ENCODE measurements around the gene CCDC107. TPM values are rescaled to one million over a fixed set of nuclear protein-coding genes. Genes with fewer than 3 reads are reported as not detected.
"Not testable (repeated sequence)": the region's sequence is repeated elsewhere in the genome, so short reads cannot be mapped to it uniquely, and the experiment has no call there.

The CCDC107 gene
- total RNA-seq, 1 experiment from 2014 or later, result 34.9 TPM

DNA sequence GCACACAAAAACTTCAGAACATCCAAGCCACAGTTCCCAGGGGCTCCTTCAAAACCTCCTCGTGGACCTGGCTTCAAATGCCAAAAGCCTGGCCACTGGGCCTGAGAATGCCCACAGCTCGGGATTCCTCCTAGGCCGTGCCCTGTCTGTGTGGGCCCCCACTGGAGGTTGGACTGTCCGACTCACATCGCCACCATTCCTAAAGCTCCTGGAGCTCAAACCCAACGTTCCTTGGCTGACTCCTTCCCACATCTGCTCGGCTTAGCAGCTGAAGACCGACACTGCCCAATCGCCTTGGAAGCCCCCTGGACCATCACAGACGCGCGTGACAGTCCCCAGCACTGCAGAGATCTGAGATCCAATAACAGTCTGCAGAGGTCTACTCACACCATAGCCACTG is 15.0 kb upstream of the CCDC107 start:
- DNase-seq, result no peak
- no peak overlapping the region for H3K27ac ChIP-seq (ENCODE audit: low read length)
- H3K79me2 ChIP-seq (ENCODE audit: low read length), result no peaks in the 10 kb centered on the region
- H3F3A ChIP-seq (ENCODE audit: low read length, unreplicated experiment), result no peaks in the 10 kb centered on the region
- TF ChIP-seq EZH2phosphoT487 (IDR thresholded peaks at IDR 0.05; ENCODE audit: borderline replicate concordance, low read length), result no peak
- no peak for TF ChIP-seq EZH2 (IDR thresholded peaks at IDR 0.05; ENCODE audit: low read length, unreplicated experiment)
- TF ChIP-seq, protein P1, sequence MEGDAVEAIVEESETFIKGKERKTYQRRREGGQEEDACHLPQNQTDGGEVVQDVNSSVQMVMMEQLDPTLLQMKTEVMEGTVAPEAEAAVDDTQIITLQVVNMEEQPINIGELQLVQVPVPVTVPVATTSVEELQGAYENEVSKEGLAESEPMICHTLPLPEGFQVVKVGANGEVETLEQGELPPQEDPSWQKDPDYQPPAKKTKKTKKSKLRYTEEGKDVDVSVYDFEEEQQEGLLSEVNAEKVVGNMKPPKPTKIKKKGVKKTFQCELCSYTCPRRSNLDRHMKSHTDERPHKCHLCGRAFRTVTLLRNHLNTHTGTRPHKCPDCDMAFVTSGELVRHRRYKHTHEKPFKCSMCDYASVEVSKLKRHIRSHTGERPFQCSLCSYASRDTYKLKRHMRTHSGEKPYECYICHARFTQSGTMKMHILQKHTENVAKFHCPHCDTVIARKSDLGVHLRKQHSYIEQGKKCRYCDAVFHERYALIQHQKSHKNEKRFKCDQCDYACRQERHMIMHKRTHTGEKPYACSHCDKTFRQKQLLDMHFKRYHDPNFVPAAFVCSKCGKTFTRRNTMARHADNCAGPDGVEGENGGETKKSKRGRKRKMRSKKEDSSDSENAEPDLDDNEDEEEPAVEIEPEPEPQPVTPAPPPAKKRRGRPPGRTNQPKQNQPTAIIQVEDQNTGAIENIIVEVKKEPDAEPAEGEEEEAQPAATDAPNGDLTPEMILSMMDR (conservative IDR thresholded peaks at IDR 0.05; ENCODE audit: low read depth, low read length), result no peak
- H3K36me3 ChIP-seq (ENCODE audit: low read depth, low read length), result no peaks in the 10 kb centered on the region
- H3K9me3 ChIP-seq (ENCODE audit: low read length), result no peaks in the 10 kb centered on the region
- BruUV-seq (replicated peaks), result no TSS peak
- H3K4me2 ChIP-seq (ENCODE audit: low read length), result no peak overlapping the region
- H3K27me3 ChIP-seq (ENCODE audit: low read length), result no peaks in the 10 kb centered on the region
- CTCF ChIA-PET, result no interaction called here
- no peak overlapping the region for H3K9ac ChIP-seq (ENCODE audit: low read length)
- POLR2A ChIA-PET (ENCODE audit: unreplicated experiment), result no interaction called here
- no peaks in the 10 kb centered on the region for H3K9me2 ChIP-seq (replicated peaks; ENCODE audit: low read length)
- no peak overlapping the region for H3K4me3 ChIP-seq (ENCODE audit: low read length)
- peaks cover 5% of the 10 kb centered on the region; the same call in 1 of the 2 replicates for H3K4me1 ChIP-seq (ENCODE audit: insufficient read depth, low read length)
- no peak for ATAC-seq
- H2AFZ ChIP-seq (ENCODE audit: low read length), result no peak overlapping the region
- intact Hi-C loops (cut with micrococcal nuclease), result no loop called here
- H4K20me1 ChIP-seq (ENCODE audit: low read length), result no peaks in the 10 kb centered on the region

DNA sequence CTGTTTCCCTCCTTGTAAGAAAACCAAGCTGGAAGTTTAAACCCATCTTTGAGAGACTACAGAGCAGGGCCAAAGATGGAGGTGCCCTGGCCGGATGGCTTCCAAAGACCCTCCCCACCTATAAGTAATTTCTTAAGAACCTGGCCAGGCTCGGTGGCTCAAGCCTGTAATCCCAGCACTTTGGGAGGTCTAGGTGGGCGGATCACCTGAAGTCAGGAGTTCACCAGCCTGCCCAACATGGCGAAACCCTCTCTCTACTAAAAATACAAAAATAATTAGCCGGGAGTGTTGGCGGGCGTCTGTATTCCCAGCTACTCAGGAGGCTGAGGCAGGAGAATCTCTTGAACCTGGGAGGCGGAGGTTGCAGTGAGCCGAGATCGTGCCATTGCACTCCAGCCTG is 12.4 kb upstream of the CCDC107 start:
- DNase-seq; POLR2A ChIA-PET (ENCODE audit: unreplicated experiment); H4K20me1 ChIP-seq (ENCODE audit: low read length); H3K9me2 ChIP-seq (replicated peaks; ENCODE audit: low read length); ATAC-seq; H3K27me3 ChIP-seq (ENCODE audit: low read length); BruUV-seq (replicated peaks); H3K36me3 ChIP-seq (ENCODE audit: low read depth, low read length); H3K9me3 ChIP-seq (ENCODE audit: low read length); H3K79me2 ChIP-seq (ENCODE audit: low read length); H3F3A ChIP-seq (ENCODE audit: low read length, unreplicated experiment); H3K4me1 ChIP-seq (ENCODE audit: insufficient read depth, low read length); H3K27ac ChIP-seq (ENCODE audit: low read length): not testable (repeated sequence)
- CTCF ChIA-PET, result interaction anchor here (0.7 to 1.0 kb wide), 2 partner anchors 13 to 16 kb away, joined by 3 to 5 read pairs; no protein-coding TSS in a partner anchor
- peak overlapping the region; percentile 66; the same call in 1 of the 2 replicates for H3K9ac ChIP-seq (ENCODE audit: low read length)
- H3K4me3 ChIP-seq (ENCODE audit: low read length), result peak overlapping the region; percentile 90
- intact Hi-C loops (cut with micrococcal nuclease), result loop anchor here (1.0 kb wide), 1 partner anchor 41 kb away; no protein-coding TSS in a partner anchor
- peak overlapping the region; percentile 90 for H3K4me2 ChIP-seq (ENCODE audit: low read length)
- peak overlapping the region; percentile 97; the same call in 1 of the 2 replicates for H2AFZ ChIP-seq (ENCODE audit: low read length)

DNA sequence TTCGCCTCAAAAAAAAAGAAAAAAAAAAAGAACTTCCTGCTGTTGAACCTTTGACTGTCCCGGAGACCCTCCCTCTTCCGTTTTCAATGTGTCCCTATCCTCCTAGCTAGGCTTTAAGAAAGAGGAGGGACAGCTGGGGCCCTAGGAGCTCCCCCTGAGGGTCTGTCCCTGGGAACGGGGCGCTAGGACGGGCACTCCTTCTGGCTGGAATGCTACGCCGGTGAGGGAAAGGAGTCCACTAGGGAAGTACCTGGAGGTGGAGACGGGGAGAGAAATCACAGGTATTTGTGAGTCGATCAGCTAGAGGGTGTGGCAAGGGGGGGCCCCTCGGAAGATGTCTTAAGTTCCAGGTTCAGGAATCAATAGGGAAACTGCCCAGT is 11.9 kb upstream of the CCDC107 start:
- Histone ChIP-seq H3K4me2 (ENCODE audit: low read length) (peak overlapping the region; percentile 90), H3K27me3 (ENCODE audit: low read length) (no peaks in the 10 kb centered on the region), H3K4me1 (ENCODE audit: insufficient read depth, low read length) (peaks cover 5% of the 10 kb centered on the region; the same call in 1 of the 2 replicates), H3K36me3 (ENCODE audit: low read depth, low read length) (no peaks in the 10 kb centered on the region), H3K9me3 (ENCODE audit: low read length) (no peaks in the 10 kb centered on the region), H3K27ac (ENCODE audit: low read length) (no peak overlapping the region), H3F3A (ENCODE audit: low read length, unreplicated experiment) (no peaks in the 10 kb centered on the region), H3K9ac (ENCODE audit: low read length) (peak overlapping the region; percentile 66), H4K20me1 (ENCODE audit: low read length) (no peaks in the 10 kb centered on the region), H2AFZ (ENCODE audit: low read length) (peak overlapping the region; percentile 97), H3K9me2 (replicated peaks; ENCODE audit: low read length) (no peaks in the 10 kb centered on the region), H3K4me3 (ENCODE audit: low read length) (peak overlapping the region; percentile 90), H3K79me2 (ENCODE audit: low read length) (no peaks in the 10 kb centered on the region)
- BruUV-seq (replicated peaks), result TSS peak; percentile 83
- ChIA-PET CTCF (interaction anchor here (0.7 to 1.0 kb wide), 2 partner anchors 14 to 16 kb away, joined by 3 to 5 read pairs; no protein-coding TSS in a partner anchor), POLR2A (ENCODE audit: unreplicated experiment) (no interaction called here)
- TF ChIP-seq, protein P1 (conservative IDR thresholded peaks at IDR 0.05; ENCODE audit: low read depth, low read length), result no peak
- DNase-seq (peak; percentile 36), ATAC-seq (no peak)
- intact Hi-C loops (cut with micrococcal nuclease), result loop anchor here (1.0 kb wide), 1 partner anchor 42 kb away; no protein-coding TSS in a partner anchor

Data from PC-3 (cell line).